Activated naive CD8-positive, alpha-beta T cell treated with anti-CD3 and anti-CD28 coated beads for 36 hours (primary cell): ENCODE measurements around the gene LRFN2. TPM values are rescaled to one million over a fixed set of nuclear protein-coding genes. Genes with fewer than 3 reads are reported as not detected.

Experiments
- DNase-seq: peaks from one replicate; pipeline ENCODE4 v3.0.0; 2021
- H3K27ac Mint-ChIP-seq: one replicate; pipeline ENCODE4 v1.8.0; 2022; ENCODE audit warnings: mild to moderate bottlenecking, moderate library complexity, mixed read lengths
- H3K27me3 Mint-ChIP-seq: one replicate; pipeline ENCODE4 v1.8.0; 2022; ENCODE audit warnings: mild to moderate bottlenecking, mixed read lengths
- H3K36me3 Mint-ChIP-seq: one replicate; pipeline ENCODE4 v1.8.0; 2021; ENCODE audit warnings: mild to moderate bottlenecking, mixed read lengths
- H3K4me1 Mint-ChIP-seq: one replicate; pipeline ENCODE4 v1.8.0; 2021; ENCODE audit warnings: mixed read lengths
- H3K4me3 Mint-ChIP-seq: one replicate; pipeline ENCODE4 v1.8.0; 2022; ENCODE audit warnings: mild to moderate bottlenecking, moderate library complexity, mixed read lengths
- H3K9me3 Mint-ChIP-seq: one replicate; pipeline ENCODE4 v1.8.0; 2022; ENCODE audit warnings: mixed read lengths
- total RNA-seq, 2 experiments: library from RNA; stranded (reverse); gene quantifications; one replicate each; pipeline ENCODE4 v1.2.3, GENCODE V29; 2021

LRFN2 gene
- total RNA-seq, 2 experiments from 2014 or later = not detected

DNA sequence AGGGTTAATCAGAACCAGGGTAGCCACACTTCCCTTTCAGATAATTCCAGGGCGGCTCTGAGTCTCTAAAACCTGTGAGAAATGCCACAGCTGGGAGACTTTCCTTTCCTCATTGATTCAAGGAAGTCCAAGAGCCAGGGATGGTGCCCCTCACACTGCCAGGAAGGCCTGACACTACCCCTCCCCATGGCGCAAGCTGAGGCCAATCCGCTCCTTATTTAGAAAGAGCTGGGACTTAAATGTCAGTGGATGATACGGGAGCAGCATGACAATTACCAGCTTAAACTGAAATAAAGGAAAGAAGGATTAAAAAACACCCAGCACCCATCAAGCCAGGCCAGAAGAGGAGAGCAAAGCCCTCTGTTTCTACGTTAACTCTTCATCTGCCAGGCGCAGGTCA lies 244.4 kb downstream of the LRFN2 start:
- H3K36me3 Mint-ChIP-seq = no peaks in the 10 kb centered on the region
- no peaks in the 10 kb centered on the region for H3K27me3 Mint-ChIP-seq
- no peak for DNase-seq
- no peak overlapping the region for H3K27ac Mint-ChIP-seq
- H3K9me3 Mint-ChIP-seq = no peaks in the 10 kb centered on the region
- H3K4me1 Mint-ChIP-seq = no peaks in the 10 kb centered on the region
- no peak overlapping the region for H3K4me3 Mint-ChIP-seq

DNA sequence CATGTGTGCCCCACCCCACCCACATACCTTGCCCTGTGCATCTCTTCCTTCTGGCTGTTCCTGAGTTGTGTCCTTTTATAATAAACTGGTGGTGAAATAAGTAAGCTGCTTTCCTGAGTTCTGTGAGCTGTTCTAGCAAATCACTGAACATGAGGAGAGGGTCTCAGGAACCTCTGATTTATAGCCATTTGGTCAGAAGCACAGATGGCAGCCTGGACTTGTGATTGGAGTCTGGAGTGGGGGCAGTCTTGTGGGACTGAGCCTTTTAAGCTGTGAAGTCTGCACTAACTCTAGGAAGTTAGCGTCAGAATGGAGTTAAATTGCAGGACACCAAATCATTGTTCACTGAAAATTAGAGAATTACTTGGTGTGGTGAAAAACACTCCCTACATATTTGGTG lies 245.4 kb downstream of the LRFN2 start:
- Mint-ChIP-seq H3K9me3 (no peaks in the 10 kb centered on the region), H3K36me3 (no peaks in the 10 kb centered on the region), H3K27me3 (no peaks in the 10 kb centered on the region), H3K4me1 (no peaks in the 10 kb centered on the region), H3K4me3 (no peak overlapping the region), H3K27ac (no peak overlapping the region)
- no peak for DNase-seq
